GM10266 (cell line): Measurements from ENCODE around the gene BCR.

ENCODE experiments used
- DNase-seq: peaks from one replicate; pipeline ENCODE4 v3.0.0; 2012; ENCODE audit errors: extremely low spot score
- TF ChIP-seq, protein P1 (sequence below): IDR thresholded peaks from 2 replicates; pipeline ENCODE4 v1.5.1; 2012; ENCODE audit warnings: mild to moderate bottlenecking, low read depth; ENCODE audit not compliant: control insufficient read depth, insufficient read depth; ENCODE audit errors: missing control alignments

BCR gene

DNA sequence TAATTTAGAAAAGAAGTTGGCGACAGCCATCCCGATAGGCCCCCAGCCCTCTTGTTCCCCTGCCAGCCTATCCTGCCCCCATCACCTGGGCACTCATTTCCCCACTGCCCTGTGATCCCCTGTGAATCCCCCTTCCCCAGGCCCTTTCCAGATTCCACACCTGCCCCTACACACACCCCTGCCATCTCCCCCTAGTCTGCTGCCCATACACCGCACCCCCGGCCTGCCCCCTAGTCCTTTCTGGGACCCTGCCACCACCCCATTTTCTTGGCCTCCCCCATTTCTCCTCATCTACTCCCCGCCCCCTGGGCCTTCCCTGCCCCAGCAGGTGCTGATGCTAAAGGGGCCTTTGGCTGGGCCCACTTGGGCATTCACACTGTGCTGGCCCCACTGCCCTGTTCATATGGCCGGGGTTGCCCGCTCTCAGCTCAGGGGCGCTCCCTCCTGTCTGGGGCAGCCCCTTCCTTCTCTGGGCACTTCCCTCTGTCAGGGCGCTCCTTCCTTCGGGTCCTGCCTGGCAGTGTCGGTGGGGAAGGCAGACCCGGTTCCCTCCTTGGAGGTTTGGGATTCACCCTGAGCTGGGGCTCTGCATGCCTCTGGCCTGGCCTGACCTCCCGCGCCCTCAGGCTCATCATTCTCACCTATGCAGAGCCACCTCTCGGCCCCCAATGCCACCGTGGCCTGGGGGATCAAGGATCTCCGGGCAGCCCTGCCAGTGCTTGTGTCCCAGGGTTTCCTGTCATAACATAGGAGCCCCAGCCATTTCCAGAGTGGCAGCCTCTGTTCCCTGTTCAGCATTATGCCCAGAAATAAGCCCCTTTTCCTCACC lies 108.2 kb downstream of the BCR start:
- DNase-seq: no peak
- TF ChIP-seq, protein P1, sequence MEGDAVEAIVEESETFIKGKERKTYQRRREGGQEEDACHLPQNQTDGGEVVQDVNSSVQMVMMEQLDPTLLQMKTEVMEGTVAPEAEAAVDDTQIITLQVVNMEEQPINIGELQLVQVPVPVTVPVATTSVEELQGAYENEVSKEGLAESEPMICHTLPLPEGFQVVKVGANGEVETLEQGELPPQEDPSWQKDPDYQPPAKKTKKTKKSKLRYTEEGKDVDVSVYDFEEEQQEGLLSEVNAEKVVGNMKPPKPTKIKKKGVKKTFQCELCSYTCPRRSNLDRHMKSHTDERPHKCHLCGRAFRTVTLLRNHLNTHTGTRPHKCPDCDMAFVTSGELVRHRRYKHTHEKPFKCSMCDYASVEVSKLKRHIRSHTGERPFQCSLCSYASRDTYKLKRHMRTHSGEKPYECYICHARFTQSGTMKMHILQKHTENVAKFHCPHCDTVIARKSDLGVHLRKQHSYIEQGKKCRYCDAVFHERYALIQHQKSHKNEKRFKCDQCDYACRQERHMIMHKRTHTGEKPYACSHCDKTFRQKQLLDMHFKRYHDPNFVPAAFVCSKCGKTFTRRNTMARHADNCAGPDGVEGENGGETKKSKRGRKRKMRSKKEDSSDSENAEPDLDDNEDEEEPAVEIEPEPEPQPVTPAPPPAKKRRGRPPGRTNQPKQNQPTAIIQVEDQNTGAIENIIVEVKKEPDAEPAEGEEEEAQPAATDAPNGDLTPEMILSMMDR: no peak

DNA sequence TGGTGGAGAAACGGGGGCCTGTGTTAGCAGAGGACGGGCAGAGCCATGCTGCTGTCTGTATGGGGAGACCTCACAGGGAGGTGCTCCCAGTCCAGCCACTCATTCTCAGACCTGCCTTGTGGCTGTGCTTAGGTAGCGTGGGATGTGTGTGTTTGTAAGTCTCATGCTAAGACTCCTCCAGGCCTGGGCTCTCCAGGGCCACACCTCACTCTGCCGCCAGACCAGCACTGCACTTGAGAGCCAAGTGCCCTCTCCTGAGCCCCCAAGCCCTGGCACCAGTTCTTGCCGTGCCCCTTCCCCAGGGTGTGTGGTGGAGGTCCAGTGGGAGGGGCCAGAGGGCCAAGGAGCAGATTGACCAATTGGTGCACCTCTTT lies 108.8 kb downstream of the BCR start:
- DNase-seq: no peak
- TF ChIP-seq, protein P1: no peak

DNA sequence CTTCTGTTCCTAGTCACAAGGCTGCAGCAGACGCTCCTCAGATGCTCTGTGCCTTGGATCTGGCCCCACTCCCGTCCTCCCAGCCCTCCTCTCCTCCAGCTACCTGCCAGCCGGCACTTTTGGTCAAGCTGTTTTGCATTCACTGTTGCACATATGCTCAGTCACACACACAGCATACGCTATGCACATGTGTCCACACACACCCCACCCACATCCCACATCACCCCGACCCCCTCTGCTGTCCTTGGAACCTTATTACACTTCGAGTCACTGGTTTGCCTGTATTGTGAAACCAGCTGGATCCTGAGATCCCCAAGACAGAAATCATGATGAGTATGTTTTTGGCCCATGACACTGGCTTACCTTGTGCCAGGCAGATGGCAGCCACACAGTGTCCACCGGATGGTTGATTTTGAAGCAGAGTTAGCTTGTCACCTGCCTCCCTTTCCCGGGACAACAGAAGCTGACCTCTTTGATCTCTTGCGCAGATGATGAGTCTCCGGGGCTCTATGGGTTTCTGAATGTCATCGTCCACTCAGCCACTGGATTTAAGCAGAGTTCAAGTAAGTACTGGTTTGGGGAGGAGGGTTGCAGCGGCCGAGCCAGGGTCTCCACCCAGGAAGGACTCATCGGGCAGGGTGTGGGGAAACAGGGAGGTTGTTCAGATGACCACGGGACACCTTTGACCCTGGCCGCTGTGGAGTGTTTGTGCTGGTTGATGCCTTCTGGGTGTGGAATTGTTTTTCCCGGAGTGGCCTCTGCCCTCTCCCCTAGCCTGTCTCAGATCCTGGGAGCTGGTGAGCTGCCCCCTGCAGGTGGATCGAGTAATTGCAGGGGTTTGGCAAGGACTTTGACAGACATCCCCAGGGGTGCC lies 109.8 kb downstream of the BCR start:
- TF ChIP-seq, protein P1: peak; percentile 65
- peak; percentile 72 for DNase-seq

DNA sequence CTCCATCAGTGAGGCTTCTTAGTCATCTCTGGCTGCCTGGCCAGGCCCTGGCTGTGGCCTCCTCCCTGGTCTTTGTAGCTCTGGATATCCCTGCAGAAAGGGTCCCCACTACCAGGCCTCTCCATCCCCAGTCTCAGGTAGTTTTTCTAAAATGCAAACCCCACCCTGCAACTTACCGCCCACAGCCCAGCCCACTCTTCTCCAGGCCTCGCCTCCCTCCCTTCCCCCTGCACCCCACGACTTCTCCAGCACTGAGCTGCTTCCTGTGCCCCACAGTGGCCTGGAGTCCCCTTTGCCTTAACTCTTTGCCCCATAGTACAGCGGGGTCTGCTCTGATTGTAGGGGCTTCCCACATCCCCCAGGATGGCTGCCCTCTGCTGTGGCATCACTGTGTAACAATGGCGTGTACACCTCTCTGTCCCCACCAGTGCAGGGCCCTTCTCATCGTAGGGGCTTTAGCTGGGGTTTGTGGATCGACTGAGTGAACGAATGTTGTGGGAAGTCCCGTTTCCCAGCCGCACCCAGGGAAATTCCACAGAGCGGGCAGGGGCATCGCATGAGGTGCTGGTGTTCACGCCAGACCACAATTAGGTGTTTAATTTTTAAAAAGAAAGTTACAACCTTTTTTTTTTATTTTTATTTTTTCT lies 111.6 kb downstream of the BCR start:
- TF ChIP-seq, protein P1: no peak
- no peak for DNase-seq

DNA sequence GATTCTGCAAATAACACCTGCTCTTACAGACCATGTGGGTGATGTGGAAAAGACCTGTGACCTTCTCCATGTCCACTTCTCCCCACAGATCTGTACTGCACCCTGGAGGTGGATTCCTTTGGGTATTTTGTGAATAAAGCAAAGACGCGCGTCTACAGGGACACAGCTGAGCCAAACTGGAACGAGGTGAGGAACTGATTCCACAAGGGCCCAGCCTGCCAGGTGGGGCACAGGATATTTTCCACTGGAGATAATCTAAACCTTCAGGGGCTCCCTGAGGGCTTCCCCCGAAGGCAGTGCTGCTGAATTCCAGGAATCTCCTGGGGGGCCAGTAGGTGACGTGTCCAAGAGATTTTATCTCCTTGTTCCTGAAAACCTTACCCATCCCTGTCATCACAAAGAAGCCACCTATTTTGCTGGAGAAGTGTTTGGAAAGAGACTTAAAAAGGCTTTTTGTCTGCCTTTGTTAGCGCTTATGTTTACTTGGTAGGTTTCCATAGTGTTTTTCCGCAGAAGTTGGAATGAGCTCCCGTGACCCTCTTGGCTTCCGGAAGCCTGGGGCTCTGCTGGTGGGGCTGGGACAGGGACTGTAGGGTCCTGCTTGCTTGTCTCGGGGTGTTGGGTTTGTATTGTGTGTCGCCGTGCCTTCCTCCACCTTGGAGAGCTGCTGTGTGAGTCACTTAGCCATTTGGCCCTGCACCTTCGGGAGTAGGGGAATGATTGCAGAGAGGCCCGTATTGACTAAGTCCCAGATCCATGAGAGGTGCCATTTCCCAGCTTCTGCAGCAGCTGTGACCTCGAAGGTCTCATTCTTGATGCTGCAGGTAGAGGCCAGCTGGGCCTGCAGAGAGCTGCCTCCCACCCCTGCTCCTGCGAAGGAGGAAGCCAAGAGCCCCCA lies 112.4 kb downstream of the BCR start:
- TF ChIP-seq, protein P1: no peak
- no peak for DNase-seq

DNA sequence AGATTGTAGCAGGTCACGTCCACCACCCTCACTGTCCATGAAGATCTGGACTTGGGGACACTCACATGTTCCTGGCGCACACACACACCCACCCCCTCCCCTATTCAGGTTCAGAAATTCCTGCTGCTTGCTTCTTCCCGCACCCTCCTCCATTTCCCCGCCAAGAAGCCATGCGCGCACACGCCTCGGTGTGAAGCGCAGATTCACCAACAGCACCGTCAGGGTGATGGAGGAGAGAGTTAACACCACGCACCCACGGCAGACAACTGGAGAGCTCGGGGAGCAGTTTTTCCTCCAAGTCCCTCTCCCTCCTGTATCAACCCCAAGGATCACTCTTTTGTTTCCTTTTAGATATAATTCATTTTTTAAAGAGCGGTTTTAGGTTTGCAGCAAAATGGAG lies 113.4 kb downstream of the BCR start:
- DNase-seq: no peak
- TF ChIP-seq, protein P1: no peak
